DMS79 treated with DMSO at 0.1 percent for 48 hours (cell line): ENCODE data around the gene MARCHF3.
A peak's percentile ranks its signal among the peaks of the same experiment; 100 is the strongest.
"Not testable (repeated sequence)": the region's sequence is repeated elsewhere in the genome, so short reads cannot be mapped to it uniquely, and the experiment has no call there.

Experiments used
- DNase-seq: peaks from one replicate; lab custom pipeline; 2025; lab: John Stamatoyannopoulos, UW

The MARCHF3 gene

GRCh38 chr5:127046343-127047072 is 16.1 kb upstream of the MARCHF3 start:
- no peak for DNase-seq

GRCh38 chr5:127042593-127042992 is 12.2 kb upstream of the MARCHF3 start:
- no peak for DNase-seq

DNA sequence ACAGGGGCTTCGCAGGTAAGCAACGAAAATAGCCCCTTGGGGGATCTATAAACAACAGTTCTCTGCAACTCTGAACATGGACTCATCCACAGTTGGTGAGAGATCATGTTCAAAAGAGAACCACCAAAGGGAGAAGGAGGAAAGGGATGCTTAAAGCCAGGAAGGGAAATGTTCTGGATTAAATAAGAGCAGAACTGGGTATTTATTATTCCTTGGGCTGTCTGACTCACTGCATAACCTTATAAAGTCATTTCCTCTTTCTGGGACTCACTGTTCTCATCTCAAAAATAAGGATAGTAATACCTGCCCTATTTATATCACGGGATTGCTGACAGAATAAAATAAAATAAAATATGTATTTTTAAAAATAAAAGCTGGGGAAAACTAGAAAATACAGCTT is 11.2 kb upstream of the MARCHF3 start:
- DNase-seq = no peak

GRCh38 chr5:127040796-127041520 is 10.6 kb upstream of the MARCHF3 start:
- DNase-seq = peak; percentile 74

GRCh38 chr5:127038550-127038949 is 8.2 kb upstream of the MARCHF3 start:
- DNase-seq = no peak

GRCh38 chr5:127031863-127032232 is 1.5 kb upstream of the MARCHF3 start:
- no peak for DNase-seq

- no peak for DNase-seq
Observed at GRCh38 chr5:127031147-127031862, 947 bp upstream of the MARCHF3 start.

GRCh38 chr5:127029581-127030258 is 638 bp downstream of the MARCHF3 start:
- peak; percentile 7 for DNase-seq

DNA sequence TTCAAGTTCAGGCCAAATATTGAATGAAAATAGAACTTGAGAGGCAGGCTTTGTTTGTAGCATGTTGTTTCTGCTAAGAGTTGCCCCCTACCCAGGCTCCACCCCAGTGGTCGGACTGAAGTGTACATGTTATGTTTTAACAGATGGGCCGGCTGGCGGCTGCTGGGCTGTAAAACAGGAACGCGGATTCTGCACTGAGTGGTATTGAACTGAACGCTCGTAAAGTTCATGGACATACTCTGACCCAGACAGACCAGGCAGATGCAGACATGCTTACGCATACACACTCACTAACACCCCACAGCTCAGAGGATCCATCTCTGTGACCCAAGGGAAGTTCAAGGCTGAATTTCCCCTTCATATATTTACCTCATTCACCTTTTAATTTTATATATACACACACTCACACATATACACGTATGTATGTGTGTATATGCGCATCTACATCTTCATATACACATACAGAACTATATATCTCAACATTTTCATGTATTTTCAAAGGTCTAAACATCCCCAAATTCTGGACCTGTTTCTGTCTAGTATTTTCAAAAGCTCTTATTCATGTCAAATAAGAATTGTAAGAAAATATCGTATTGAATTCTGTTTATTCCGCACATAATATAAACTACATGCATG is 1.4 kb downstream of the MARCHF3 start:
- no peak for DNase-seq

DNA sequence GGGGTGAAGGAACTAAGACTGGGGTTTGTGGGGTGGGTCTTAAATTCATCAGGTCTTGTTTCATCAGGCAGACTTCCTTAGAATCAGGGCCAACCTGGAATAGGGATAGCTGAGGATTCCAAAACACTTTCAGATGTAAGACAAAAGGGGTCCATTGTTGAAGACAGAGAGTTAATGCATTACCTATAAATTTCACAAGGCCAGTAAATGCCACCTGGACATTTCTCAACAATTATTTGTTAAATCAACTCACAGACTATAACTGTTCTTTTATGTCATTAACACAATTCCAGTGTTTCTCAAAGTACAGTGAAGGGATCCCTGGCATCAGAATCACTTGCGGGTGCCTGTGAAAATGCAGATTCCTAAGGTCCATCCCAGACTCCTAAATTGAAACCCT is 2.8 kb downstream of the MARCHF3 start:
- DNase-seq = no peak

DNA sequence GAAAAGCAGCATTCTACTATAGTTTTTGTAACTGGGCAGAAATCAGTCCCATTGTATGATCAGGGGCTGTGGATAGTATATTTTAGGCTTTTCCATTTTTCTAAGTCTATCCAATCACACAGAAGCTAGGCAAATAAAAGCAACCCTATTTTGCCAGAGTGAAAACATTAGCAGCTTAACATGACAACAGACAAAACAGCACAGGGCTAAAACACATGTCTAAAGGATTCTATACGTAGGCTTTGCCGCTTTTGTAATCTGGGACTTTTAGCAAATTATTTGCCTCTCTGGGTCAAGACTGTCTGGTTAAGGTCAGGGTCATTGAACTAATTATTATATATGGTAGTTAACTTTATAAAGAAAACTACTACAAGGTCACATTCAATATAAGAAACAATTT is 4.2 kb downstream of the MARCHF3 start:
- DNase-seq = no peak

- DNase-seq = no peak
Observed at GRCh38 chr5:127025467-127025866, 4.9 kb downstream of the MARCHF3 start.

DNA sequence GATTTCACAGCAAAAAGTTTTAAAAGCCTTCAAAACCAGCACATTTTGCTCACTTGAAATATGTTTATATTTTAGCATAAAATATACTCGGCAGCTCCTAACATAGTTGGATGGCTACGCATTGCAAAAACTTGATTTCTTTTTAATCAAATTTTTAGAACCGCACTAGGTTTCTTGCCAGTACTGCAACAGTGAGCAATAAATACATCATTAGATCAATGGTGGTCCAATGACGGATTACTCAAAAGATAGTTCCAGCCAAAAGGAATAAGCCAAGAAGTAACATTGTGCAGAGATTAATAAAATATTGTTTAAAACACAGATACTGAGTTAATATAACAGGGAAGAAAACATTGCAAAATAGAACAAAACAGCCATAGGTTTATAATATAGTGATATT is 5.5 kb downstream of the MARCHF3 start:
- no peak for DNase-seq

DNA sequence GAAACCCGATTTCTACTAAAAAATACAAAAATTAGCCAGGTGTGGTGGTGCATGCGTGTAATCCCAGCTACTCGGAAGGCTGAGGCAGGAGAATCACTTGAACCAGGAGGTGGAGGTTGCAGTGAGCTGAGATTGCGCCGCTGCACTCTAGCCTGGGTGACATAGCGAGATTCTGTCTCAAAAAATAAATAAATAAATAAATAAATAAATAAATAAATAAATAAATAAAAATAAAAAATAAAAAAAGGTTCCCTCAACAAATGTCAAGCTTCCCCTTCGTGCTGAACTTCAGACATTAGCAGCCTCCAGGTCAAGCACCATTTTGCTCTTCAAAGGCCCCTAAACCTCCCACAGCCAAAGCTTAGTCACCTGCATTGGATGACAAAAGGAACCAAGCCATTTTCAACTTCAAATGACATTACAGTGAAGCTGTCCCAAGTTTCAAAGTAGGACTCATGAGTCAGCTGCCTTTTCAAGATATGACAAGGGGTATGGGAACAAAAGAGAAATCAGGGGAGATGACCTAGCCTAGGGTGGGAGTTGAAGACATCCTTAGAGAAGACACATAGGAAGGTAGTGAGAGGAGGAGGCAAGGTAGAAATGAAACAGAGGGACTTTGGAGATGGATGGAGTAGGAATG is 6.7 kb downstream of the MARCHF3 start:
- not testable (repeated sequence) for DNase-seq

GRCh38 chr5:127022846-127023245 is 7.5 kb downstream of the MARCHF3 start:
- no peak for DNase-seq

DNA sequence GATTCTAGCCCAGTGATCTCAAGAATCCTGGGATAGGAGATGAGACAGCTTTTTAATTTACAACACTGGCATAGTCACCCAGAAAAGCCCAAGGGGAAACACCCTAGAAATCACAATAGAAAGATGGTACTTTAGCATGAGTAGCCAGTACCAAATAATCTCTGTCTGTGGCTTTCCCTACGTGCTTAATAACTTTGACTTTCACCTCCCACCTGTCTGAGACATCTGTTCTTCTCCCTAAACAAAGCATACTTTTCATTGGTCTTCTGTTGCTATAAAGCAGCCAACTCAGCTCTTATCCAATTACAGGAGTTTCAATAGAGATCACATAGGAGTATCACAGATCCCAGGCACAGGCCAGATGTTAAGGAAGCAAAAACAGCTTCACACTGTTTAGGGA is 10.4 kb downstream of the MARCHF3 start:
- DNase-seq = no peak

GRCh38 chr5:127016722-127017121 is 13.6 kb downstream of the MARCHF3 start:
- DNase-seq = not testable (repeated sequence)

DNA sequence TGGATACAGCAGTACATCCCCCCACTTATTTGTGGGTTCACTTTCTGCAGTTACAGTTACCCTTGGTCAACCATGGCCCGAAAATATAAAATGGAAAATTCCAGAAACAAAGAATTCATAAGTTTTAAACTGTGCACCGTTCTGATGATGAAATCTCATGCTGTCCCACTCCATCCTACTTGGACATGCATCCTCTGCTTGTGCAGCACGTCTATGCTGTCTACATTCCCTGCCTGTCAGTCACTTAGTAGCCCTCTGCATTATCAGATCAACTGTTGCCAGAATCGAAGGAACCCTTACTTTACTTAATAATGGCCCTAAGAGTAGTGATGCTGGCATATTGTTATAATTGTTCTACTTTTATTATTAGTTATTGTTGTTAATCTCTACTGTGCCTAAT is 14.6 kb downstream of the MARCHF3 start:
- DNase-seq = no peak

DNA sequence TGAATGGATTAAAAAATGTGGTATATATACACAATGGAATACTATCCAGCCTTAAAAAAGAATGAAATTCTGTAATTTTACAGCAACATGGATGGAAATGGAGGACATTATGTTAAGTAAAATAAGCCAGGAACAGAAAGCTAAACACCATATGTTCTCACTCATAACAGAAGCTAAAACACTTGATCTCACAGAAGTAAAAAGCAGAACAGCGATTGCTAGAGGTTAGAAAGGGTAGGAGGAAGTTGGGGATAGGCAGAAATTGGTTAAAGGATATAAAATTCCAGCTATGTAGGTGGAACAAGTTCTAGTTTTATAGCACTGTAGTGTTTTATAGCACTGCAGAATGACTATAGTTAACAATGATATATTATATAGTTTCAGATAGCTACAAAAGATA is 15.8 kb downstream of the MARCHF3 start:
- DNase-seq = no peak

- DNase-seq = no peak
Observed at GRCh38 chr5:127013407-127013806, 17.0 kb downstream of the MARCHF3 start.

- no peak for DNase-seq
Observed at GRCh38 chr5:127012916-127013315, 17.4 kb downstream of the MARCHF3 start.
